Loucy (cell line): ENCODE results near the gene ELAVL2.

Source experiments
- H2AFZ ChIP-seq: fragments of 200-600 bp; sonication (generic); 2 replicates; pipeline ENCODE4 v1.6.0; 2016; ENCODE audit warnings: antibody characterized with exemption, mild to moderate bottlenecking, low read length, moderate library complexity
- H3F3A ChIP-seq: fragments of 200-600 bp; 2 replicates; pipeline ENCODE4 v1.6.0; 2016; ENCODE audit warnings: antibody characterized with exemption, low read depth, mild to moderate bottlenecking
- H3K27me3 ChIP-seq: fragments of 200-600 bp; sonication (generic); 2 replicates; pipeline ENCODE4 v1.6.1; 2014; ENCODE audit warnings: low read length, mild to moderate bottlenecking; ENCODE audit not compliant: insufficient read depth, poor library complexity, severe bottlenecking
- H3K36me3 ChIP-seq: fragments of 200-600 bp; sonication (generic); 2 replicates; pipeline ENCODE4 v1.6.1; 2016; ENCODE audit warnings: low read length; ENCODE audit not compliant: insufficient read depth
- H3K4me1 ChIP-seq: fragments of 200-600 bp; sonication (generic); 2 replicates; pipeline ENCODE4 v1.5.1; 2014; ENCODE audit warnings: low read length, mild to moderate bottlenecking; ENCODE audit not compliant: insufficient read depth, poor library complexity, severe bottlenecking
- H3K4me2 ChIP-seq: fragments of 200-600 bp; sonication (generic); 2 replicates; pipeline ENCODE4 v1.6.0; 2014; ENCODE audit warnings: antibody characterized with exemption, low read length, low read depth, mild to moderate bottlenecking; ENCODE audit not compliant: poor library complexity, severe bottlenecking
- H3K4me3 ChIP-seq: fragments of 200-600 bp; sonication (generic); 2 replicates; pipeline ENCODE4 v1.5.1; 2014; ENCODE audit warnings: low read length, mild to moderate bottlenecking, mixed read lengths; ENCODE audit not compliant: poor library complexity, severe bottlenecking
- H3K79me2 ChIP-seq: fragments of 200-600 bp; sonication (generic); 2 replicates; pipeline ENCODE4 v1.6.1; 2014; ENCODE audit warnings: low read length; ENCODE audit not compliant: insufficient read depth
- H3K9ac ChIP-seq: fragments of 200-600 bp; sonication (generic); 2 replicates; pipeline ENCODE4 v1.6.0; 2014; ENCODE audit warnings: mild to moderate bottlenecking, low read depth, low read length, moderate library complexity; ENCODE audit not compliant: poor library complexity, severe bottlenecking
- H3K9me2 ChIP-seq: fragments of 200-600 bp; sonication (generic); replicated peaks from 2 replicates; pipeline ENCODE4 v1.6.1; 2016; ENCODE audit warnings: low read depth, low read length, mixed read lengths
- H3K9me3 ChIP-seq: fragments of 200-600 bp; sonication (generic); 2 replicates; pipeline ENCODE4 v1.6.1; 2014; ENCODE audit warnings: mild to moderate bottlenecking, antibody characterized with exemption, low read length, low read depth; ENCODE audit not compliant: insufficient read depth
- H4K20me1 ChIP-seq: fragments of 200-600 bp; sonication (generic); 2 replicates; pipeline ENCODE4 v1.6.0; 2014; ENCODE audit warnings: antibody characterized with exemption, low read length, mild to moderate bottlenecking; ENCODE audit not compliant: insufficient read depth, poor library complexity, severe bottlenecking
- CTCF ChIP-seq: fragments of 200-600 bp; sonication (generic); conservative IDR thresholded peaks from 2 replicates; pipeline ENCODE4 v1.5.1; 2014; ENCODE audit warnings: mild to moderate bottlenecking, antibody characterized with exemption, low read length
- EZH2phosphoT487 ChIP-seq: fragments of 200-600 bp; IDR thresholded peaks from 2 replicates; pipeline ENCODE4 v1.6.1; 2018; ENCODE audit warnings: antibody characterized with exemption, mild to moderate bottlenecking, moderate library complexity, borderline replicate concordance

The ELAVL2 gene

GRCh38 chr9:23820451-23821374 is 5.3 kb downstream of the ELAVL2 start:
- Histone ChIP-seq H3K4me1 (no peaks in the 10 kb centered on the region), H3K9ac (no peak overlapping the region), H3F3A (no peaks in the 10 kb centered on the region), H3K79me2 (no peaks in the 10 kb centered on the region), H3K4me3 (no peak overlapping the region), H2AFZ (no peak overlapping the region), H3K9me3 (no peaks in the 10 kb centered on the region), H3K4me2 (no peak overlapping the region), H4K20me1 (no peaks in the 10 kb centered on the region), H3K9me2 (no peaks in the 10 kb centered on the region), H3K36me3 (no peaks in the 10 kb centered on the region), H3K27me3 (no peaks in the 10 kb centered on the region)
- TF ChIP-seq EZH2phosphoT487 (no peak), CTCF (no peak)

GRCh38 chr9:23819403-23819802 is 6.6 kb downstream of the ELAVL2 start:
- no peaks in the 10 kb centered on the region for H3K27me3 ChIP-seq
- H3K36me3 ChIP-seq, result no peaks in the 10 kb centered on the region
- H3K79me2 ChIP-seq, result no peaks in the 10 kb centered on the region
- H3K4me3 ChIP-seq, result no peak overlapping the region
- no peaks in the 10 kb centered on the region for H3F3A ChIP-seq
- H3K4me2 ChIP-seq, result no peak overlapping the region
- H2AFZ ChIP-seq, result no peak overlapping the region
- H3K9ac ChIP-seq, result no peak overlapping the region
- TF ChIP-seq EZH2phosphoT487 (no peak), CTCF (no peak)
- H3K9me2 ChIP-seq, result no peaks in the 10 kb centered on the region
- H3K4me1 ChIP-seq, result no peaks in the 10 kb centered on the region
- no peaks in the 10 kb centered on the region for H4K20me1 ChIP-seq
- no peaks in the 10 kb centered on the region for H3K9me3 ChIP-seq

GRCh38 chr9:23814243-23814642 is 11.8 kb downstream of the ELAVL2 start:
- Histone ChIP-seq H3K79me2 (no peaks in the 10 kb centered on the region), H3K4me2 (no peak overlapping the region), H3K9ac (no peak overlapping the region), H3K27me3 (no peaks in the 10 kb centered on the region), H3K4me1 (no peaks in the 10 kb centered on the region), H3F3A (no peaks in the 10 kb centered on the region), H3K4me3 (no peak overlapping the region), H2AFZ (no peak overlapping the region), H4K20me1 (no peaks in the 10 kb centered on the region), H3K36me3 (no peaks in the 10 kb centered on the region), H3K9me3 (no peaks in the 10 kb centered on the region), H3K9me2 (no peaks in the 10 kb centered on the region)
- TF ChIP-seq CTCF, result no peak
- no peak for TF ChIP-seq EZH2phosphoT487
